NCI-H82 treated with DMSO at 0.1 percent for 48 hours (cell line): ENCODE data around the gene EXO1.

Source experiments
- DNase-seq: peaks from one replicate; lab custom pipeline; 2025; ENCODE audit not compliant: unreplicated experiment; lab: John Stamatoyannopoulos, UW

The EXO1 gene

GRCh38 chr1:241881440-241881839, 33.4 kb downstream of the EXO1 start:
- DNase-seq = no peak

GRCh38 chr1:241883159-241883558, 35.2 kb downstream of the EXO1 start:
- DNase-seq = no peak

DNA sequence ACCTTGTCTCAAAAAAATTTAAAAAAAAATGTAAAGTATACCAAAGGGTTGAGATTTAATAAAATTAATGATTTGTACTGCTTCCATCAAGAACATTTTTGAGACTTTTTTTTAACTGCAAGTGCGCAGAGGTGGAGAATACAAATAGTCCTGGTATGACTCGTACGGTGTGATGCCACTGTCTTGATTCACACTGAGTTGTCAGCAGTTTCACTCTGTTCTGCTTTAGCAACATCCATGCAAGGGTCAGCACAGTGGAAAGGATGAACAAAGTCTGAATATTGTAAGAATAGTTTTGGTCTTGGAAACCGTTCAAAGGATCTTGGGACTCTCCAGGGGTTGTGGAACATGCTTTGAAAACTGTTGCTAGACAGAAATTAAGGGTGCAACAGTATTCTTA, 40.2 kb downstream of the EXO1 start:
- DNase-seq = no peak

GRCh38 chr1:241891296-241891695, 43.3 kb downstream of the EXO1 start:
- no peak for DNase-seq

- DNase-seq = no peak
Measured at GRCh38 chr1:241894016-241894415, 46.0 kb downstream of the EXO1 start.

- no peak for DNase-seq
Measured at GRCh38 chr1:241895013-241895412, 47.0 kb downstream of the EXO1 start.

- no peak for DNase-seq
Measured at GRCh38 chr1:241896670-241896962, 48.6 kb downstream of the EXO1 start.

DNA sequence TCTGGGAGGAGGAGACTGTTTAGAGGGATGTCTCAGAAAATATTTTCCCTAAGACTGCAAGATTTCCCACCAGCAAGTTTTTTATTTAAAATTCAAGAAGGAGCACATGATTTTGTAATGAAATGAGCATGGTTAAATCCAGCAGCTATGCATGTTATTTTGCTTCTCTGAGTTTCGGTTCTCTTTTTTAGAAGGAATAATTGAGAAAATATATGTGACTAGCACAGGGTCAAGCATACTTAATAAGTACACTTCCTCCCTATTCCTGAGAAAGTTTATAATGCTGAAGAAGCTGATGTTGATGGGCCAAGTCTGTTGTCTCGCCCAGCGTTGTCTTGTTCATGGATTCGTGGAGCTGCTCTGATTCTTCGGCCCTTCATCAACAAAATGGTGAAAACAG, 51.2 kb downstream of the EXO1 start:
- DNase-seq = no peak

DNA sequence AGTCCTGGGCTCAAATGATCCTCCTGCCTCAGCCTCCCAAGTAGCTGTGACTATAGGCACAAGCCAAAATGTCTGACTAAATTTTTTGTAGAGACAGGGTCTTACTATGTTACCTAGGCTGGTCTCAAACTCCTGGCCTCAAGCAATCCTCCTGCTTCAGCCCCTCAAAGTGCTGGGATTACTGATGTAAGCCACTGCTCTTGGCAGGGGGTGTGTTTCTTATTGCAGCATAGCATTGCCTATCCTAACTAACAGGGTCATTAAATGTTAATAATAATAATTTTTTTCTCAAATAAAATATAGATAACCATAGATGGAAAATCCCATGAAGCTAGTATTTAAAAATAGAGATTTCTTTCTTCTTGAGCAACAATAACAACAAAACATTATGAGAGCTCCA, 52.4 kb downstream of the EXO1 start:
- no peak for DNase-seq

DNA sequence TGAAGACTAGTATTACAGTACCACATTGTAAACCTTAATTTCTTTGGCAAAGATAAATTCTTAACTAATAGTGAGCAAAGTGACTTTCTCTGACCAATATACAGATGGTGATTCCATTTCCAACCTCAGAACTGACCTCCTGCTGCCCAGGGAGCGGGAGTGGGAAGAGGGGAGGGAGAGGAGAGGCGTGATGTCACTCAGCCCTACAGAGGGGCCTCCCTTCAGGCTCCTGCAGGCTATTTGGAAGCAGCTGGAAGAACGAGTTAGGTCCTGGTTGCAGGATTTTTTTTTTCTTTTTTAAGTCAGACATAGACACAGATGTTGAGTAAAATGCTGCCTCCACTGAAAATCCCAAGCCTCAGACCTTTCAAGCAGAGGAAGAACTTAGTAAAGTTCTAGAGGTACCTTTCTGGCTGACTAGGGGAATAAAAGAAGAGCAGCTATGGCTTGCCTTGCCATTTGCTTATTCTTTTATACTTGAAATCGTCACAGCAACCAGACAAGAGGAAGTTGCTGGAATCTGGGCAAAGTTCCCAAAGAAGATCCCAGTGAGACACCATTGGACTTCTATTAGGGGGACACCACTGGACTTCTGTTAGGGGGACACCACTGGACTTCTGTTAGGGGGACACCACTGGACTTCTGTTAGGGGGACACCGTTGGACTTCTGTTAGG, 54.5 kb downstream of the EXO1 start:
- DNase-seq = no peak

DNA sequence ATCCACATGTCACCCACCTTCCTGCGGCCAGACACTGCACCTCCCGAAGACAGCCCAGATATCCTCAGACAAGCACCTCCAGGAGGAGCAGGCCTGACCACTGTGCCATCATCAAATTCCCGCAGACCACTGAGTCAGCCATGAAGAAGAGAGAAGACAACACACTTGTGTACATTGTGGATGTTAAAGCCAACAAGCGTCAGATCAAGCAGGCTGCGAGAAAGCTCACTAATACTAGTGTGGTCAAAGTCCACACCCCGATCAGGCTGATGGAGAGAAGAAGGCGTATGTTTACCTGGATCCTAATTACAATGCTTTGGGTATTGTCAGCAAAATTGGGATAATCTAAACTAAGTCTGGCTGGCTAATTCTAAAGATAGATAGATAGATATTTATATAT, 68.2 kb downstream of the EXO1 start:
- no peak for DNase-seq

GRCh38 chr1:241917487-241917886, 69.5 kb downstream of the EXO1 start:
- DNase-seq = no peak

GRCh38 chr1:241918879-241919278, 70.9 kb downstream of the EXO1 start:
- DNase-seq = no peak

- no peak for DNase-seq
Measured at GRCh38 chr1:241924080-241924808, 76.2 kb downstream of the EXO1 start.

DNA sequence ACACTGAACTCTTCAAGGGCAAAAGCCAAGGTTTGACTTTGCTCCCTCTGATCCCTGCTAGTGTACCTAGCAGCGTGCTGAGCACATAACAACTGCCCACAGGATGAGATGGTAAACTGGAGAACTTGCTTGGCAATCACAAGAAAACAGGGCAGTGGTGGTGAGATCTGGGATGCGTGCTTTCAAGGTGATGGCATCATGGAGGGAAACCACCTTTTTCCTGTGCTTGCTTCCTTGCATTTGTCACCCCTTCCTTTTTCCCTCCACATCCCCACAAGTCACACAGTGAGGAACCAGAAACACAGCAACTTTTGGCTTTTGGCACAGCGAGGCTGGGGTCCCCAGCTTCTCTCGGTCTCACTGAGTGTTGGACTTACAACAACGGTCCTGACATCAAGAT, 78.1 kb downstream of the EXO1 start:
- DNase-seq = no peak

DNA sequence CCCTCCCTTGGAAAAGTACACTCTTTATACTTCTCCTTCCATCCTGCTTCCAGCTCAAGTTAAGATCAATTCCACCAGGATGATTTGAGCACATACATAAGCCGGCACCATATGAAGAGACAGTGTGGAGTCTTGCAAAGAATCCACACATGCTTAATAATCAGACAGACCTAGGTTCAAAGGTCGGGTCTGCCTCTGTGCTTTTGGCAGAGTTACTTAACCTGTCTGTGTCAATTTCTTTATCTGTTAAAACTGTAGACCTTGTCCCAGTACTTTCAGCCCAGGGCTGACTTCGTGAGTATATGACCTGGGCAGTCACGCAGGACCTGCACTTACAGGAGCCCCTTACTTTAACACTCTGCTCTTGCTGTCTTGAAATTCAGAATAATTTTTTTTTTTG, 79.3 kb downstream of the EXO1 start:
- no peak for DNase-seq

DNA sequence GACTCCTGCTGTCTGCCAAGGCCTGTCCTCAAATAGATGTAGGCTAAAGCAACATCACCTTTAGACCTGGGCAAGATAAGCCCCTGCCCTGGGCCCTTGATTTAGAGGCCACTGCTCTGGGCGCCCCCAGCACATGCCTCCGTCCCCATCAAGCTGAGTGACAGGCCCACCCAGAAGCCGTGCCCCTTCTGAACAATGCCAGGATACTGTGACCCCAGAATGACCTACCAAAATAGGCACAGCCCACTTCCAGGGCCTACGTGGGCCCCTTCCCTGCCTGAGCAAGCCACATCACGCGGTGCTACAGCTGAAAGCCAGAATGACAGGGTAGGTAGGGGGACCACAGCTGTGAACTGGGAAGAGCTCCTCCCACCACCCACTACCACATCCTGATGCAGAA, 84.8 kb downstream of the EXO1 start:
- no peak for DNase-seq

DNA sequence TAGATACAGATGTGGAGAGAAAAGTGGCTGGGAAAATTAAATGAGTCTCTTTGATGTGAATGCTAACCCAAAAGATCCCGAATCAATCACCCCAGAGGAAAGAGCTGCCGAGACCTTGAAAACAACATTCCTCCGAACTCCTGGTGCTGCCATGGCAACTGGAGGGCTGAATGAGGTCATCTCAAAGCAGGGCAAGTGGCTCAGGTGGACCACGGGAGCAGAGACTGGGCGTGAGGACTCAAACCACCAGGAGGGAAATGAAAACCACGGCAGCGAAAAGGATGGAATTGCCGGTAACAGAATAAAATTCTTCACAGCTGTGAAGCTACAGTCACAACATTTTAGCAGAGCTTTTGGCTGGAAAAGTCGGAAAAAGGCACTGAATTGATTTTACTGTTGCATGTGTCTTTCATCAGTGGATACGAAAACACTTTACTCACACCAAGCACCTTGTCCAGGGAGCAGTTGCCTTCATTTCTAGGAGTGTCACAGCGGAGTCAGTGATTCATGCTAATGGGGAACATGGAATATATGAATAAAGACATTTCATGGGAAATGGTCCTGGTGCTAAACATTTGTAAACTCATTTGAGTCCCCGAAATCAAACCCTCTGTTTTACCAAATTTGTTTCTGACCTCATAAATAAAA, 86.3 kb downstream of the EXO1 start:
- no peak for DNase-seq

DNA sequence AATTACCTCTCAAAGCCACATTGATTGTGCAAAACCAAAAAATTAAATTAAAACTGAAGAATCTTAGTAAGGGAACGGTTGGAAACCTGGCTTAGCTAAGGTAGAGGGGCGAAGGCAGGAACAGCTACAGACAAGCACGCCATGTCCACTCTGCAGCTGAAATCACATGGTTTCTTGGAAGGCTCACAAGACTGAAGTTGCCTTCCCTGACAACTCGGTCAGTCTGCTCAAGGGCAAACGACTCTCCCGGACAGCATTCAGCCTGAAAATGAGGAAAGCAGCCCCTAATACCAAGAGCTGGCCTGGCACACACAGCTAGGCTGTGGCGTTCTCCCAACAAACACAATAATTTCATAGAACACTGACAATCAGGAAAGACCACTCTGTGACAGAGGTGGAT, 86.9 kb downstream of the EXO1 start:
- DNase-seq = no peak
